ENCODE data around the gene SLC25A34.

SLC25A34 gene

DNA sequence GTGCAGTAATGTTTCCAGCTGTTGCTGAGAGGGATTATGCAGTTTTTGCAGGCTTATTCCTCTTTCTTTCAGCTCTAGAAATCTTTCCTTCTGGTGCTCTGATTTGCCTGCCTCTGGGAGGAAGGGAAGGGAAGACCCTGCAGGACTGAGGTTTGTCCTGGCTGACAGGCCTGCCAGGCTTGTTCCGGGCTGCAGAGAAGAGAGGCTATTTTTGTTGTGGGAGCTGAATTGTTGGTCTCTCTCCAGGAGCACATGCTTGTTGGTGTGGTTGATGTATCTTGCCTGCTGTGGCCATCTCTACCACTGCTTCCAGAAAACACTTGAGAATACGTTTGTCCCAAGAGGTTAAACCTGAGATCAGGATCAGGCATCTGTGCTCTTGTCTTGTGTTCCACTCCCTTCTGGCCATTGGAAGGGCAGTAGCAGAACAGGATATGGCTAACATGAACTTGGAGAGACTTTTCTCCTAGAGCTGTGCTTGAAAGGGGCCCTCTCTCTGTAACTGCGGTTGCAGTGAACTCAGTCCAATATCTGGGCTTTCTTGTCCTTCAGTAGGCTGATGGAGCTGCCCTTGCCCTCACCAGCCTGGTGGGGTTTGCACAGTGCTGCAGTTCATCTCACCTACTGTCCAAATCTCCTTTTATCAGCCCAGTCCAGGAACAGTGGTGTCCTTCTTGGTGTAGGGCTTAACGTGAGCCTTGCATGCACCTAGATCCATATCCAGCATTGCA, 21.5 kb upstream of the SLC25A34 start:
- DNase-seq (ENCODE audit: low spot score) = no peak

DNA sequence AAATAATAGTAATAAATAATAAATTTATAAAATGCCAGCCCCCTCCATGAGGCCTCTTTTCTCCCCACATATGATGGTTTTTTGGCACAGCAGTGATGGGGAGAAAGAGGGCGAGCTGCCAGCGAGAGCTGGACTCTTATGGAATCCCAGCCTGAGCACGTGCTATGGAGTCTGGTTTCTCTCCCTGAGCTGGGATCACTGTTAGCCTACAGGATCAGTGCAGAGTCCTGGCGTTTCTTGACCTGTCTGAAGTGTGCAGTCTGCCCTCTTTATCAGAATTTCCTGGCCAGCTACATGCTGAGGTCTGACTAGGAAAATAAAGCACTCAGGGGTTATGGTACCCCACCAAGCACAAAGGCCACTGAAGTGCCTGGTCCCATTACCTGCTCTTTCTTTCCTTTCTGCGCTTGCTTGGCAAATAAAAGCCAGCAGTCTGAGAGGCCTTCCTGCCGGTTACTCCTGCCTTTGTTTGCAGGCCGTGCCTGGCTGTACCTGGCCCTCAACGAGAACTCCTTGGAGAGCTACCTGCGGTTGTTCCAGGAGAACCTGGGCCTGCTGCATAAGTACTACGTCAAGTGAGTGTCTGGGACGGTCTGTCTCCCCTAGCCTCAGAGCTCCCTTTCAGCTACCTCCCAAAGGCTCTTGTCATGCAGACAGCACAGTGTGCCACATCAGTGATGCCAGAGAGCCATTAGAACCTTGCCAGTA, 18.5 kb upstream of the SLC25A34 start:
- no peak for DNase-seq (ENCODE audit: low spot score)

DNA sequence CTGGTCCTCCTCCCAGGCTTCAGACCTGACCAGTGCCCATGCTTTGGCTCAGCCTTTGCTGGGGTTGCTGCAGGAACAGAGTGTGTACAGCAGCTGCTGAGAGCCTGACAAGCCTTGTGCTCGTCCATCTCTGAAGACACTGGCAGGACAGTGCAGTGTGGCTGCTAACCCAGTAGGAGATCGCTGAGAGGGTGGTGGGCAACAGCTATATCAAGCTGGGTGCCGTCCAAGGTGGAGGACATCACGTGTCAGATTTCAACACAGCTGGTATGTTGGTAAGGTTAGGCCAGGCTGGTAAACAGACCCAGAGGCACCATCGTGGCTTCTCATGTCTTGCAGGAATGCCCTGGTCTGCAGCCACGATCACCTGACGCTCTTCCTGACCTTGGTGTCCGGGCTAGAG, 17.9 kb upstream of the SLC25A34 start:
- no peak for DNase-seq (ENCODE audit: low spot score)

DNA sequence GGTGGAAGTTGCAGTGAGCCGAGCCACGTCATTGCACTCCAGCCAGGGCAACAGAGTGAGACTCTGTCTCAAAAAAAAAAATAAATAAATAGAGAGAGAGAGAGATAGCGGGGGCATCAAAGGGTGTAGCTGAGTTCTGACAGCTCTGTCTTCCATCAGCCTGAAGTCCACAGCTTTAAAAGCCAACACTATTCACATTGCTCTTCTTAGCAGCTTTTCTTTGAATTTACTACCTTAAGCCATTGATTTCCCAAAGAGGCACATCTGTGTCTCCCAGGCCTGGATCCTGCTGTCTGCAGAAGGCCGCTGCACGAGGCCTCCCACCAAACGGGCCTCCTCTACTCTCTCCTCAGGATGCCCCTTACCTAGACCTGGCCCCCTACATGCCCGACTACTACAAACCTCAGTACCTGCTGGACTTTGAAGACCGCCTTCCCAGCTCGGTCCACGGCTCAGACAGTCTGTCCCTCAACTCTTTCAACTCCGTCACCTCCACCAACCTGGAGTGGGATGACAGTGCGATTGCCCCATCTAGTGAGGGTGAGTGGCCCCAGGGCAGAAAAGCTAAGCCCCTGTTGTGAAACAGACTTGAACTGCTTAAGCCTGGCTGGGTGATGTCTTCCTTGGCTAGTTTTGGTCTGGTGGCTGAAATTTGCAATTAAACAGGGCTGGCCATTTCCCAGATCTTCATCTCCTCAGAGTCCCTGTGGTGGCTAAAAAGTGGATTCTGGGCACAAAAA, 16.5 kb upstream of the SLC25A34 start:
- DNase-seq (ENCODE audit: low spot score) = no peak

DNA sequence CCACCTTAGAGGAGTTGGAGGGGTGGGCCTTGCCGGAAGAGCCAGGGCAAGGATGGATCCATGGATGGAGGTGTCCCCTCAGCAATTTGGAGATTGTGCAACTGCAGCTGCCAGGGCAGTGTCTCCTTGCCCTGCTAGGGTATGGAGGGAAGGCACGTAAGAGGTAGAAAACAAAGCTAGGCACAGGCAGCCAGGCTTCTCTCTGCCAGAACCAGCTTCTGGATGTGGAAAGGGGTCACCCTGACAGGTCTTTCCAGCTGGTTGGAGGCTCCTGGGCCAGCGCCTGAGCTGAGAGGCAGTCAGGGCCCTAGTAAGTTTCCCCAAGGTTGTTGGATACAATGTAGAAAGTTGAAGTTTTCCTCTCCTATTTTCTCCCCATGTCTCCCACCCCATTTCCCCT, 15.2 kb upstream of the SLC25A34 start:
- DNase-seq (ENCODE audit: low spot score) = no peak

DNA sequence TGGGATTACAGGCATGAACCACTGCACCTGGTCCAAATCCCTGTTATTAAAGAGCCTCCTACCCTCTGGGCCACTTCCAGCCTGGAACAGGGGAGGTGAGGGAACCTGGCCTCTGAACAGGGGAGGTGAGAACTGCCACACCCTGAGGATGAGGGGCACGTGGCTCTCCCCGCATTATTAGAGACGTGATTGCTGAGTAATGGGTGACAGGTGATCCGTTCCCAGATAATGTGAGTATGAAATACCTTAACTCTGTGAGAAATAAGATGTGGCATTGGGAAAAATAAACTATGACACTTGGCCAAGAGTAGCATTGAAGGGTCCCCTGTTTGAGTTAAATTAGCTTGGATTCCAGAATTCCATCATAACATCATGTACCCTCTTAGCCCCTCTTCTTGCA, 13.6 kb upstream of the SLC25A34 start:
- no peak for DNase-seq (ENCODE audit: low spot score)

DNA sequence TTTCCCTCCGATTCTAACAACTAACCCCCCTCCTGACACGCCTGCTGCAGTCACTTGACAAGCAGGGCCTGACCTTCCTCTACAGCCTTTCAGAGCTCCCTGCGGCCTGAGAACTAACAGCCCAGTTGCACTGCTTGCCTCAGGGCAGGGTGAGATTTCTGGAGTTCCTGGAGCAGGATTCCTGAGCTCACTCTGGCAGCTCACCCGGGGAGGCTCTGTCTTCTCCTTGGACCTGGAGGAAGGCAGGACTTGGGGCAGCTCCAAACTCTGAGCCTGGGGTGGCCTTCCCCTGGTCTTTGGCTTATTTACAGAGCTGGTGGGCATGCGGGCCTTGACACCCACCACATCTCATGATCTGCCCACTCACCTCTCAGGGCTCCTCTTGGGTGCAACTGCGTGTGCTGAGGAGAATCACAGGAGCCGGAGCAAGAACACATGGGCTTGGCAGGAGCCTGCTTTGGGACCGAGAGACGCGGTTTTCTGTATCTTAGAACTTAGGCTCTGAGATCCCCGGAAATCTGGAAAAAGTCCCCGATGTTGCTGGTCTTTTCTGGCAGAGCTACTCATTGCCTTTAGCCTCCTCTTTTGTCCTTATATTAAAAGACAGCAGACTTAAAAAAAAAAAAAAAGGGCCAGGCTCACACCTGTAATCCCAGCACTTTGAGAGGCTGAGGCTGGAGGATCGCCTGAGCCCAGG, 13.1 kb upstream of the SLC25A34 start:
- no peak for DNase-seq (ENCODE audit: low spot score)

DNA sequence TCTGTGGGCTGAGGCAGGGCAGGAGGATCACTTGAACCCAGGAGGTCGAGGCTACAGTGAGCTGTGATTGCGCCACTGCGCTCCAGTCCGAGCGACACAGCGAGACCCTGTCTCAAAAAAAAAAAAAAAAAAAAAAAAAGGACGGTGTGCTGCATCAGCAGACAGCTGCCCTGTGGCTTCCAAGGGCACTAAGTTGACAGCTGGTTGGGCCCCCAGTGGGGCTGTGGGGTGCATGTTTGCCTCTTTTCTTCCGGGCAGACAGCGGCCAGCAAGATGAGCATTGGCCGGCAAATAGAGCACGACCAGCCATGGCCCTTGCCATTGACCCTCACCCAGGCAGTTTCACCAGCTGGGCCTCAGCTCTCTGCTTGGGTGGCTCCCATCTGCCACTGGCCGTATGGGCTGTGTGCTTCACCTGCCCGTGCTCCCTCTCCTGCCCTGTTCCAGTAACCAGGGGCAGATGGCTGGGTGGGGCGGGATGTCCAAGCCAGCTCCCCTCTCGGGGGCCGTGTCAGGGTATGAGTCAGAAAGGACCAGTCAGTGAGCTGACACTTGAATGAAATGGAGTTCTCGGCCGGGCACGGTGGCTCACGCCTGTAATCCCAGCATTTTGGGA, 12.3 kb upstream of the SLC25A34 start:
- no peak for DNase-seq (ENCODE audit: low spot score)

DNA sequence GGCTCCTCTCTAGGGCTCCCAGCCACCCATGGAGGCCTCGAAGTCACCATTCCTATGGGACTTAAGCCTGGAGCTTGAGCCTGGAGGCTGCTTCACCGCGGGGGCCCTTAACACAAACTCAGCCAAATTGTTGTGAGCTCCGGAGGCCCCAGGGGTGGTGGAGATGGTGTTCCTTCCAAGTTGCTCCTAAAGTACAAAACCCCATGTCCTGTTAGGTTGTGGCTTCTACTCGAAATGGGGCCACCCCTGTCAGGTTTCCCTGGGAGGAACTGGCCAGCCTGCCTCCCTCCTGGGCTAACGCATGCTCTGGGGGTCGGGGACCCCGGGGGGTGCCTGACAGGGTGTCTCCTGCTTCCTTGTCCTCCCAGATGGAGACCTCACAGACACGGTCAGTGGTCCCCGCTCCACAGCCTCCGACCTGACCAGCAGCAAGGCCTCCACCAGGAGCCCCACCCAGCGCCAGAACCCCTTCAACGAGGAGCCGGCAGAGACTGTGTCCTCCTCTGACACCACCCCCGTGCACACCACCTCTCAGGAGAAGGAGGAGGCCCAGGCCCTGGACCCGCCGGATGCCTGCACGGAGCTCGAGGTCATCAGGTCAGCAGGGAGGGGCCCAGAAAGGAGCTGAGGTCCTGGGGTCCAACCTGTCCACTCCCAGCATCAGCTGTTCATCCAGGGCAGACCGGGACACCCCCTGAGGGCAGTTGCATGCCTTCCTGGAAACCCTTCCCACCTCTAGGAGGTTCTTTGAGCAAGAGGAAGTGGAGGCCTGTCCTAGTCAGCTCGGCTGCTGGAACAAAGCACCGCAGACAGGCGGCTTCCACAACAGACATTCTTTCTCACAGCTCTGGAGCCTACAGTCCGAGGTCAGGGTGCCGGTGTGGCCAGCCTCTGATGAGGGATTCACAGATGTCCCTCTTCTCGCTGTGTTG, 10.8 kb upstream of the SLC25A34 start:
- no peak for DNase-seq (ENCODE audit: low spot score)

DNA sequence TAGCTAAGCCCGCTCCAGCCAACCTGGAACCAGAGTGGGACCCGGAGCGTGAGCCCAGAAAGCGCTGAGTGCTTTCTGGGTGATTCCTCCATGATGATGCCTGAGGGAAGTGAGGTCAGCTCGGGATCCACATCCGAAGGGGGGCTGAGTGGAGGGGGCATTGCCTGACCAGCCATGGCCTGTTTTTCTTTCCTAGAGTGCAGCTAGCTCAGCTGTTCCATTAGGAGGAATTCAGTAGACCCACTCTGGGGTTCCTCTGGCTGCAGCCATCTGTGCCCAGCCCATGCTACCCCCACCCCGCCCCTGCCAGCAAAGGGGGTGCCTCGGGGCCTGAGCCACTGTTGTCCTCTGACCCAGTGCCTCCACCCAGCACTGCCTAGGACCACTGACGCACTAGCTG, 9.6 kb upstream of the SLC25A34 start:
- no peak for DNase-seq (ENCODE audit: low spot score)

DNA sequence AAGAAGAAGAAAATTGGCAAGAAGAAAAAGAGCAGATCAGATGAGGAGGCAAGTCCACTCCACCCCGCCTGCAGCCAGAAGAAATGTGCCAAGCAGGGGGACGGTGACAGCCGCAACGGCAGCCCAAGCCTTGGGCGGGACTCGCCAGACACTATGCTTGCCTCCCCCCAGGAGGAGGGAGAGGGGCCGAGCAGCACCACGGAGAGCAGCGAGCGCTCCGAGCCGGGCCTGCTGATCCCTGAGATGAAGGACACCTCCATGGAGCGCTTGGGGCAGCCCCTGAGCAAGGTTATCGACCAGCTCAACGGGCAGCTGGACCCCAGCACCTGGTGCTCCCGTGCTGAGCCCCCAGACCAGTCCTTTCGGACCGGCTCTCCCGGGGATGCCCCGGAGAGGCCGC, 9.0 kb upstream of the SLC25A34 start:
- DNase-seq (ENCODE audit: low spot score) = no peak

DNA sequence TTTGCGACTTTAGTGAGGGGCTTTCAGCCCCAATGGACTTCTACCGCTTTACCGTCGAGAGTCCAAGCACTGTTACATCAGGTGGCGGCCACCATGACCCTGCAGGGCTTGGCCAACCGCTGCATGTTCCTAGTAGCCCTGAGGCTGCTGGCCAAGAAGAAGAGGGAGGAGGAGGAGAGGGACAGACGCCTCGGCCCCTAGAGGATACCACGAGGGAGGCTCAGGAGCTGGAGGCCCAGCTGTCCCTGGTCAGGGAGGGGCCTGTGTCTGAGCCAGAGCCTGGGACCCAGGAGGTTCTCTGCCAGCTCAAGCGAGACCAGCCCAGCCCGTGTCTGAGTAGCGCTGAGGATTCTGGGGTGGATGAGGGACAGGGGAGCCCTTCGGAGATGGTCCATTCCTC, 8.6 kb upstream of the SLC25A34 start:
- no peak for DNase-seq (ENCODE audit: low spot score)

DNA sequence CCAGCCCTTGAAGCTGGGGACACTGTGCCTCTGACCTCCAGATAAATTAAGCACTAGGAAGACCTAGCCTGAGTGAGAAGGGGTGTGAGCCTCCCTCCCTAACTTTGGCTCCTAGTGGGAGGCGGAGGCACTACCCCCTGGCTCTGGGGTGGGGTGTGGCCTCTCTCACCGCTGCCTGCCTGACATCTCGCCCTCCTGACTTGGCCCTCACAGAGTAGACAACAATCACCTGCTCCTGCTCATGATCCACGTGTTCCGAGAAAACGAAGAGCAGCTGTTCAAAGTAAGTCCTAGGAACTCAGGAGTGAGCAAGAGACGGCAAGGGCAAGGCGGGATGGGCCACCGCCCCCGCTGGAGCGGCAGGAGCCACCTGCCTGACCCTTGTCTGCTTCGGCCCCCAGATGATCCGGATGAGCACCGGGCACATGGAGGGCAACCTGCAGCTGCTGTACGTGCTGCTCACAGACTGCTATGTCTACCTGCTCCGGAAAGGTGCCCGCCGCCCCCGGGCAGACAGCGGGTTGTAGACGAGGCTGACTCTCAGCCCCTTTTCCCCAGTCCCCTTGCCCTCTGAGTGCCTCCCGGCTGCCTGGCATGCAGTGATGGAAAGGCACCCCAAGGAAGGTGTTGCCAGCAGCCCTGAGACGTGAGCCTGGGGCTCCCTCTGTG, 8.1 kb upstream of the SLC25A34 start:
- DNase-seq (ENCODE audit: low spot score) = no peak

DNA sequence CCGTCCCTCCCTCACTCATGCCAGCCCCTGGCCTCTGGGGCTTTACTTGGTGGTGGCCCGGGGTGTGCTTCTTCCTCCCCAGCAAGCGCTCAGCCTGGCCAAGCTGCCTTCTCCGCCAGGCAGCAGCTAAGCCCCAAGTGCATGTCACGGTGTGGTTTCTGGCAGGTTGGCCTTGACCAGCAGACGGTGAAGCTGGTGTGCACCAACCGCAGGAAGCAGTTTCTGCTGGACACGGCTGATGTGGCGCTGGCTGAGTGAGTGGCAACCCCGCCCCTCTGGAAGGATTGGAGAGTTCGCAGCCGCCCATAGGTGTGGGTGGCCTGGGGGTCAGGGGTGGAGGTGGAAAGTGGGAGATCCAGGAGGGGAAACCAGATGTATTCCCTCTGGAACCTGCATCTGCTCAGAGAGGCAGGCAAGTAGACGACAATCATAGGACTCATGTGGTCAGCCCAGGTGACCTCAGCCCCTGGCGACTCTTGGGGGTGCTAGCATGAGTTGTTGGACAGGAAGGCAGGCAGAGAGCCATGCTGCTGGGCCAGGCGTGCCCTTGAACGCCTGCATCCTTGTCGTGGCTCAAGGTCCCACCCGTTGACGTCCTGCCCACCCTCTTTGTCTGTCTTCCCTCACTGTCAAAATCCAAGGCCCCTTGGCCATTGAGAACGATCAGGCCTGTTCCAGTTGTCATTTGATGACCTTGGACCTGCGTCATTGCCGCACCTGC, 7.0 kb upstream of the SLC25A34 start:
- DNase-seq (ENCODE audit: low spot score) = no peak

DNA sequence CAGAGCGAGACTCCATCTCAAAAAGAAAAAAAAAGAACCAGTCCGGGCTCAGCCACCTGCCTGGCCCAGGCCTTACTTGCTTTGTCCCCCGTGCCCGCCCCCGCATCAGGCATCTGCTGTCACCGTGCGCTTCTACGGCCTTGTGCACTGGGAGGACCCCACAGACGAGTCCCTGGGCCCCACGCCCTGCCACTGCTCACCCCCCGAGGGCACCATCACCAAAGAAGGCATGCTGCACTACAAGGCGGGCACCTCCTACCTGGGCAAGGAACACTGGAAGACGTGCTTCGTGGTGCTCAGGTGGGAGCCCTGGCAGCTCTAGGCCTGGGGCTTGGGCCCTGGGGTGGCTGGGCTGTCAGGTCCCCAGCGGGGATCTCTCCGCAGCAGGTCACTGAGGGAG, 5.6 kb upstream of the SLC25A34 start:
- DNase-seq (ENCODE audit: low spot score) = no peak

DNA sequence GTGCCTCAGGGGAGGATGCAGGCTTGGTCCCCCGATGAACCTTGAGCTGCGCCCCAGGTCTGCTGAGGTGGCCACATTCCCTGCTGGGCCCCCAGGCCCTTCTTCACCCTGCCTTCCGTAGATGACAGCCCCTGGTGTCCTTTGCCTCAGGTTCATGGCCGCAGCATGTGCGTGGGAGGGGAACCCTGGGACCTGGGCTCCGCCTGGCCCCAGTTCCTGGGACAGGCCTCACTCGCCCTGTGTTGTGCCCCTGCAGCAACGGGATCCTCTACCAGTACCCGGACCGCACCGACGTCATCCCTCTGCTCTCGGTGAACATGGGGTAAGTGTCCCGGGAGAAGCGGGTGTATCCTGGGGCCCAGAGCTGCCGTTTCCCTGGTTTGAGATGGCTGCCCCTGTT, 5.1 kb upstream of the SLC25A34 start:
- no peak for DNase-seq (ENCODE audit: low spot score)

DNA sequence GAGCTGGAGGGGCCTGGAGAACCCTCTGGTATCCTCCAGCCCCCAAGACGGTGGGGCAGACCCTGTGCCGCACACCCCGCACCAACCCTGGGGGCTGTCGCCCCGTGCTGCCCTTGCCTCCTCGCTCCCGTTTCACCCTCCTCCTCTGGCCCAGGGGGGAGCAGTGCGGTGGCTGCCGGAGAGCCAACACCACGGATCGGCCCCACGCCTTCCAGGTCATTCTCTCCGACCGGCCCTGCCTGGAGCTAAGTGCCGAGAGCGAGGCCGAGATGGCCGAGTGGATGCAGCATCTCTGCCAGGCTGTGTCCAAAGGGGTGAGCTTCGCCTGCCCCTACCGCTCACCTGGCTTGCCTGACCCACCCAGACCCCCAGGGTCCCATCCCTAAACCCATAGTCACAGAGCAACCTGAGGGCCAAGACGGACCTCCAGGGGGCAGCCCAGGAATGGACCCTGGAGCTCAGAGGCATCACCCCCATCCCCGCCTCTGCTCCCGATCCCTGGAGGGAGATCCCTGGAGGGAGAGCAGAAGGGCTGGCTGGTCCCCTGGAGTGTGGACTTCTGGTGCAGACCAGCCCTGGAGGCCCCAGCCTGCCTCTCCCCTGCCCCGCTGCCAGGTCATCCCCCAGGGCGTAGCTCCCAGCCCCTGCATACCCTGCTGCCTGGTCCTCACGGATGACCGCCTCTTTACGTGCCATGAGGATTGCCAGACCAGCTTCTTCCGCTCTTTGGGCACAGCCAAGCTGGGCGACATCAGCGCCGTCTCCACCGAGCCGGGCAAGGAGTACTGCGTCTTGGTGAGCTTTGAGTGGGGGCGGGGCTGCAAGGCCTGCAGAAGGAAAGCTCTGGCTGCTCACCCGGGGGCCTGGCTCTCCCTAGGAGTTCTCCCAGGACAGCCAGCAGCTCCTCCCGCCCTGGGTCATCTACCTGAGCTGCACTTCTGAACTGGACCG, 4.0 kb upstream of the SLC25A34 start:
- DNase-seq (ENCODE audit: low spot score) = no peak

DNA sequence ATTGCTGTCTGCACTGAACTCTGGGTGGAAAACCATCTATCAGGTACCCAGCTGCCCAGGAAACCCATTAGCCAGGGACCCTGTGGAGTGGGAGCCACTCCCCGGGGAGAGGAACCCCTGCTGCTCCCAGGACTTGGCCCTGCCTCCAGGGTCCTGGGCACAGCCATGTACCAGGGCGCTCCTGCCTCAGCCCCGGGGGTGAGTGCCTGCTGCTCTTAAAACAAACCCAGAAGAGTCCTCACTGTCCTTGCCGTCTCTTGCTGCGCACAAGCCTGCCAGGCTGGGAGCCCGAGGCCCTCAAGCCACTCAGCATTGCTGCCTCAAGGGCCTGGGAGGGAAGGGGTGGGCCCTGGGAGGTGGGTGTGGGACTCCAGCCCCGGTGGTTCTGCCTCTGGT, 3.4 kb upstream of the SLC25A34 start:
- DNase-seq (ENCODE audit: low spot score) = no peak

All from hematopoietic multipotent progenitor cell treated with erythropoietin and hydrocortisone succinate and interleukin-3 and kit ligand, for 15 days (in vitro differentiated cells).